ENCODE data around the gene ARHGAP22. TPM values are rescaled to one million over a fixed set of nuclear protein-coding genes. Genes with fewer than 3 reads are reported as not detected.
A peak's percentile ranks its signal among the peaks of the same experiment; 100 is the strongest.

The ARHGAP22 gene
- total RNA-seq, 1 experiment from 2014 or later: 1.8 TPM

DNA sequence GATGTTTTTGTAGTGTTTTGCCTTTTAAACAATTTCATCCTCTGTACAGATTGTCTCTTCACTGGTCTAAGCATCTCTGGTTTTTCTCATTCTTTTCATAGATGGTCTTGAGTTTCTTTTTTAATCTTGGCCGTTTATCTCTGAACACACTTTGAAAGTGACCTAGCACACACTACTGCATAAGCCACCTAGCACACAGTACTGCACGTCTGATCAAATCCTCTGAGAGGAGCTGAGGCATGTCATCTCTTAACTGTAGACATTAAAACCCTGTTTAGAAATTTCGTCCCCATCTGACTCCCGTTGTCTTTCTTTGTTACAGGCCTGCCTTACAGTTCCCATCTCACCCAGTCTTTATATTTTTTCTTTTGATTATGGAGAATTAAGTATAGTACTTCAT lies 198.2 kb downstream of the ARHGAP22 start:
- BruUV-seq (replicated peaks): no TSS peak
- Histone ChIP-seq H3K36me3 (ENCODE audit: control insufficient read depth, insufficient read depth, low read length) (no peaks in the 10 kb centered on the region; the same call in 1 of the 2 replicates), H3K4me3 (ENCODE audit: low read depth in 2 of 2, low read length in 2 of 2) (no peak overlapping the region), H3K4me1 (ENCODE audit: control insufficient read depth, insufficient read depth, low read length) (no peaks in the 10 kb centered on the region), H3K9me3 (ENCODE audit: control insufficient read depth, insufficient read depth, low read depth, low read length) (no peaks in the 10 kb centered on the region; the same call in 1 of the 2 replicates), H3K27ac (ENCODE audit: low read length) (no peak overlapping the region), H3K27me3 (ENCODE audit: control insufficient read depth, insufficient read depth, low read length) (no peaks in the 10 kb centered on the region)
- ATAC-seq (no peak; the same call in 1 of the 2 replicates), DNase-seq (ENCODE audit: low read depth, low spot score) (no peak)
- in situ Hi-C loops (cut with HindIII; ENCODE audit: low pct_unique_long_range_greater_than_20kb, low sequenced_read_pairs): no loop called here
- CTCF ChIA-PET: no interaction called here
- TF ChIP-seq SIN3A (IDR thresholded peaks at IDR 0.05; ENCODE audit: borderline replicate concordance, insufficient read depth, low read depth, low read length) (no peak), POLR2AphosphoS5 (IDR thresholded peaks at IDR 0.05; ENCODE audit: low read depth, low read length) (no peak), TCF7L2 (IDR thresholded peaks at IDR 0.05; ENCODE audit: low read depth, low read length) (no peak)
- TF ChIP-seq, protein P1, sequence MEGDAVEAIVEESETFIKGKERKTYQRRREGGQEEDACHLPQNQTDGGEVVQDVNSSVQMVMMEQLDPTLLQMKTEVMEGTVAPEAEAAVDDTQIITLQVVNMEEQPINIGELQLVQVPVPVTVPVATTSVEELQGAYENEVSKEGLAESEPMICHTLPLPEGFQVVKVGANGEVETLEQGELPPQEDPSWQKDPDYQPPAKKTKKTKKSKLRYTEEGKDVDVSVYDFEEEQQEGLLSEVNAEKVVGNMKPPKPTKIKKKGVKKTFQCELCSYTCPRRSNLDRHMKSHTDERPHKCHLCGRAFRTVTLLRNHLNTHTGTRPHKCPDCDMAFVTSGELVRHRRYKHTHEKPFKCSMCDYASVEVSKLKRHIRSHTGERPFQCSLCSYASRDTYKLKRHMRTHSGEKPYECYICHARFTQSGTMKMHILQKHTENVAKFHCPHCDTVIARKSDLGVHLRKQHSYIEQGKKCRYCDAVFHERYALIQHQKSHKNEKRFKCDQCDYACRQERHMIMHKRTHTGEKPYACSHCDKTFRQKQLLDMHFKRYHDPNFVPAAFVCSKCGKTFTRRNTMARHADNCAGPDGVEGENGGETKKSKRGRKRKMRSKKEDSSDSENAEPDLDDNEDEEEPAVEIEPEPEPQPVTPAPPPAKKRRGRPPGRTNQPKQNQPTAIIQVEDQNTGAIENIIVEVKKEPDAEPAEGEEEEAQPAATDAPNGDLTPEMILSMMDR (IDR thresholded peaks at IDR 0.05): no peak
- TF ChIP-seq, protein P2, sequence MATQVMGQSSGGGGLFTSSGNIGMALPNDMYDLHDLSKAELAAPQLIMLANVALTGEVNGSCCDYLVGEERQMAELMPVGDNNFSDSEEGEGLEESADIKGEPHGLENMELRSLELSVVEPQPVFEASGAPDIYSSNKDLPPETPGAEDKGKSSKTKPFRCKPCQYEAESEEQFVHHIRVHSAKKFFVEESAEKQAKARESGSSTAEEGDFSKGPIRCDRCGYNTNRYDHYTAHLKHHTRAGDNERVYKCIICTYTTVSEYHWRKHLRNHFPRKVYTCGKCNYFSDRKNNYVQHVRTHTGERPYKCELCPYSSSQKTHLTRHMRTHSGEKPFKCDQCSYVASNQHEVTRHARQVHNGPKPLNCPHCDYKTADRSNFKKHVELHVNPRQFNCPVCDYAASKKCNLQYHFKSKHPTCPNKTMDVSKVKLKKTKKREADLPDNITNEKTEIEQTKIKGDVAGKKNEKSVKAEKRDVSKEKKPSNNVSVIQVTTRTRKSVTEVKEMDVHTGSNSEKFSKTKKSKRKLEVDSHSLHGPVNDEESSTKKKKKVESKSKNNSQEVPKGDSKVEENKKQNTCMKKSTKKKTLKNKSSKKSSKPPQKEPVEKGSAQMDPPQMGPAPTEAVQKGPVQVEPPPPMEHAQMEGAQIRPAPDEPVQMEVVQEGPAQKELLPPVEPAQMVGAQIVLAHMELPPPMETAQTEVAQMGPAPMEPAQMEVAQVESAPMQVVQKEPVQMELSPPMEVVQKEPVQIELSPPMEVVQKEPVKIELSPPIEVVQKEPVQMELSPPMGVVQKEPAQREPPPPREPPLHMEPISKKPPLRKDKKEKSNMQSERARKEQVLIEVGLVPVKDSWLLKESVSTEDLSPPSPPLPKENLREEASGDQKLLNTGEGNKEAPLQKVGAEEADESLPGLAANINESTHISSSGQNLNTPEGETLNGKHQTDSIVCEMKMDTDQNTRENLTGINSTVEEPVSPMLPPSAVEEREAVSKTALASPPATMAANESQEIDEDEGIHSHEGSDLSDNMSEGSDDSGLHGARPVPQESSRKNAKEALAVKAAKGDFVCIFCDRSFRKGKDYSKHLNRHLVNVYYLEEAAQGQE (IDR thresholded peaks at IDR 0.05; ENCODE audit: insufficient read depth in 1 of 2, low read depth in 2 of 2, low read length in 1 of 2): no peak
- intact Hi-C loops (cut with micrococcal nuclease; ENCODE audit: unreplicated experiment): no loop called here
- POLR2A ChIA-PET: no interaction called here

DNA sequence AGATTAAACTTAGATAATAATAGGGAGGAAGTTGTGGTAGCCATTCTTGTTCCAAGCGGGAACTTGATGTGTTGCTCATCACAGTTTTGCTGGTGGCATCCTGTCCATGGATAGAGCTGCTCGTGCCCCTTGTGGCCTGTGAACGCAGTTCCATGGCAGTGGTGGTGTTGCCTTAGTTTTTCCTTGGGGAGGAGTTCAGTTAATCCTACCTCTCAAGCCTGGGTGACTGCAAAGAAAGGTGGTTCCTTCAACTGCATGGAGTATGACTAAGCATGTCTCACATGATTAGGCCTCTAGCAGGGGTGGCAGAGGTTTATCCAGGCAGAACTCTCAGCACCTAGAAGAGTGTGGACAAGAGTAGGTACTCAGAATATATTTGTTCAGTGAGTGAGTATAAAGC lies 198.7 kb downstream of the ARHGAP22 start:
- no peak overlapping the region for H3K4me3 ChIP-seq (ENCODE audit: low read depth in 2 of 2, low read length in 2 of 2)
- POLR2A ChIA-PET: no interaction called here
- BruUV-seq (replicated peaks): no TSS peak
- H3K27me3 ChIP-seq (ENCODE audit: control insufficient read depth, insufficient read depth, low read length): no peaks in the 10 kb centered on the region
- no peak overlapping the region for H3K27ac ChIP-seq (ENCODE audit: low read length)
- peak; percentile 15 for DNase-seq (ENCODE audit: low read depth, low spot score)
- TF ChIP-seq POLR2AphosphoS5 (IDR thresholded peaks at IDR 0.05; ENCODE audit: low read depth, low read length) (no peak), TCF7L2 (IDR thresholded peaks at IDR 0.05; ENCODE audit: low read depth, low read length) (no peak), SIN3A (IDR thresholded peaks at IDR 0.05; ENCODE audit: borderline replicate concordance, insufficient read depth, low read depth, low read length) (no peak)
- TF ChIP-seq, protein P1 (IDR thresholded peaks at IDR 0.05): no peak
- TF ChIP-seq, protein P2 (IDR thresholded peaks at IDR 0.05; ENCODE audit: insufficient read depth in 1 of 2, low read depth in 2 of 2, low read length in 1 of 2): no peak
- in situ Hi-C loops (cut with HindIII; ENCODE audit: low pct_unique_long_range_greater_than_20kb, low sequenced_read_pairs): no loop called here
- CTCF ChIA-PET: no interaction called here
- intact Hi-C loops (cut with micrococcal nuclease; ENCODE audit: unreplicated experiment): no loop called here
- no peaks in the 10 kb centered on the region; the same call in 1 of the 2 replicates for H3K9me3 ChIP-seq (ENCODE audit: control insufficient read depth, insufficient read depth, low read depth, low read length)
- H3K4me1 ChIP-seq (ENCODE audit: control insufficient read depth, insufficient read depth, low read length): no peaks in the 10 kb centered on the region
- ATAC-seq: peak; percentile 71
- no peaks in the 10 kb centered on the region; the same call in 1 of the 2 replicates for H3K36me3 ChIP-seq (ENCODE audit: control insufficient read depth, insufficient read depth, low read length)
